ENCODE measurements around the gene FAF1. TPM values are rescaled to one million over a fixed set of nuclear protein-coding genes. Genes with fewer than 3 reads are reported as not detected.

Gene FAF1
- total RNA-seq, 1 experiment from 2014 or later = 73.2 TPM

- Histone ChIP-seq H3K27ac (ENCODE audit: low read depth, low read length) (no peak overlapping the region), H3K9me2 (ENCODE audit: insufficient read depth) (no peaks in the 10 kb centered on the region), H3K36me3 (ENCODE audit: control insufficient read depth in 1 of 2, insufficient read depth in 2 of 2, low read length in 2 of 2) (no peaks in the 10 kb centered on the region), H3K4me3 (replicated peaks in 1 of 2; ENCODE audit: low read depth in 1 of 2, low read length in 2 of 2) (no peak overlapping the region), H4K20me1 (ENCODE audit: insufficient read depth) (no peaks in the 10 kb centered on the region; the same call in 1 of the 2 replicates), H3K4me1 (ENCODE audit: control insufficient read depth in 1 of 2, insufficient read depth in 2 of 2, low read length in 2 of 2) (no peaks in the 10 kb centered on the region), H3K27me3 (ENCODE audit: insufficient read depth, low read length) (no peaks in the 10 kb centered on the region), H3K9ac (ENCODE audit: low read length) (no peak overlapping the region), H2AFZ (ENCODE audit: low read depth, low read length, poor library complexity, severe bottlenecking) (no peak overlapping the region), H3K9me3 (ENCODE audit: control insufficient read depth in 1 of 2, insufficient read depth in 1 of 2, low read depth in 1 of 2, low read length in 2 of 2) (no peaks in the 10 kb centered on the region), H3K4me2 (ENCODE audit: low read length) (no peak overlapping the region), H3K79me2 (ENCODE audit: insufficient read depth, low read length) (no peaks in the 10 kb centered on the region)
- TF ChIP-seq SP1 (IDR thresholded peaks at IDR 0.05; ENCODE audit: low read depth) (no peak), JUND (IDR thresholded peaks at IDR 0.05) (no peak), YY1 (IDR thresholded peaks at IDR 0.05; ENCODE audit: extremely low read depth, insufficient replicate concordance, low read depth, low read length) (no peak), REST (IDR thresholded peaks at IDR 0.05; ENCODE audit: low read depth) (no peak), FOSL1 (IDR thresholded peaks at IDR 0.05; ENCODE audit: low read depth) (no peak), ZBTB33 (IDR thresholded peaks at IDR 0.05; ENCODE audit: extremely low read depth, insufficient replicate concordance, low read length) (no peak), EZH2 (IDR thresholded peaks at IDR 0.05) (no peak)
- ATAC-seq (no peak), DNase-seq (ENCODE audit: low read depth, low spot score) (no peak)
- CTCF ChIA-PET = interaction anchor here (0.7 to 1.4 kb wide), 2 partner anchors 12 to 28 kb away, joined by 3 read pairs; no protein-coding TSS in a partner anchor
- RAD21 ChIA-PET (ENCODE audit: low non-redundant PET in 1 of 2, low total read pairs in 2 of 2, uncharacterized antibody in 2 of 2, unreplicated experiment in 2 of 2) = no interaction called here
- BruUV-seq (replicated peaks) = no TSS peak
- intact Hi-C loops (cut with micrococcal nuclease) = no loop called here
- POLR2A ChIA-PET = no interaction called here
Observed at GRCh38 chr1:50633465-50633864, 326.6 kb downstream of the FAF1 start.
